Medulla oblongata (tissue), 1 donor: ENCODE measurements around the gene NOD2.
A peak's percentile ranks its signal among the peaks of the same experiment; 100 is the strongest.

Source experiments
- DNase-seq: peaks from one replicate; pipeline ENCODE4 v3.0.0-alpha.2; 2015; ENCODE audit errors: extremely low spot score

Gene NOD2

DNA sequence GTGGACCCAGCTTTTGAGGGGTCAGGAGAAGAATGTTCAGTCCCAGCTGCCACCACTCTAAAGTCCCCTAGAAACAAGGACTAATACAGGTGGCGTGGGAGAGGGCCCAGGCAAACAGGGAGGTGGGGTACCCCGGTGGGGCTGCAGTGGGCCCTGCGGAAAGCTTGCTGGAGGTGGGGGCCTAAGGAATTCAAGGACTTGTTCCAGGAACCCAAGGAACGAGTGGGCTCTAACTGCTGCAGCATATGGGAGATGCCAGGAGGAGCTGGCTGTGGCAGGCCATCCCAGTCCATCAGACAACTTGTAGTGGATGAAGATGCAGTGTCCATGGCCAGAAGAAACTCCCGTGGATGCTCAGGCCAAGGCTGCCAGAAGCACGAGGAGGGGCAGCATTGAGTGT, 22.9 kb upstream of the NOD2 start:
- DNase-seq, result no peak

- no peak for DNase-seq
Measured at GRCh38 chr16:50671644-50672260, 21.7 kb upstream of the NOD2 start.

DNA sequence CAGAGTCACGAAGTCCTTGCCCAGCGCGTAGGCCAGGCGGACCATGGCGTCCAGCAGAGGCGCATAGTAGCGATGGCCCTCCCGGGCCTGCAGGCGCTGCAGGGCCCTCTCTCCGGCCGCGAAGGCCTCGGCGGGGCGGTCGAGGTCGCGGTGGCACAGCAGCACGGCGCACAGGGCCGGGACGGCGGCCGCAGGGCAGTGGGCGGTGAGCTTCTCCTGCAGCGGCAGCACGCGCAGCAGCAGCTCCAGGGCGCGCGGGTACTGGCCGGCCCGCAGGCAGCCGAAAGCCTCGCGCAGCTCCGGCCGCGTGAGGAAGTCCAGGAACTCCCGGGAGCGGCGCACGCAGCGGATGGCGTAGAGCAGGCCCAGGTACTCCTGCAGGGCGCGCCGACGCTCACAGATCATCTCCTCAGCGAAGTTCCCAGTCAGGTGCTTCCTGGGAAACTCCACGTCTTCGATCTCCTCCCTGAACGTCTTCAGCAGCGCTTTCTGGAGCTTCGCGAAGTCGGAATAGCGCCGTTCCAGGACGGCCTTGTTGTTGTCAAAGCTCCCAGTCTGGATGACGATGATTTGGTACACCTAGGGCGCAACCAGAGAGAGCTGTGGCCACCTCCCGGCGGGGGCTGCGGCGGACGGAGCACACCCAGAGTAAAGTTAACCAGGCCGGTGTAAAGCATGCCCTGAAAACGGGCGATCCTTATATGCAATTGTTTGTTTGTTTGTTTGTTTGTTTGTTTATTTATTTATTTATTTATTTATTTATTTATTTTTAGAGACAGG, 19.7 kb upstream of the NOD2 start:
- DNase-seq, result no peak

DNA sequence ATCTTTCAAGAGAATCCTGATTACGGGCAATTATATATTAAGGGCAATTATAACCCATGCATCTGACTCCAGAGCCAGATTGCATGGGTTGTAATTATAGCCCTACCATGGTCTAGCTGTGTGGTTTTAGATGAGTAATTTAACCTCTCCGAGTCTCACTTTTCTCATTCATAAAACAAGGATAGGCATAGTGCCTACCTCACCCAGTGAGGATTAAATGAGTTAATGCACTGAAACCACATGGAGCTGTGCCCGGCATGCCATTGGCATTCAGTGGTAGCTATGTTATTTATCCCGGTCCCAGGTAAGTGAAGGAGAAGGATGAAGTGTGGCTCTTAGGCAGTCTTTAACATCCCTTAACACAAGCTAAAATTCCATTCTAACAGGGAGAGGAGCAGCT, 18.6 kb upstream of the NOD2 start:
- no peak for DNase-seq

GRCh38 chr16:50675686-50676610, 17.5 kb upstream of the NOD2 start:
- no peak for DNase-seq

- no peak for DNase-seq
Measured at GRCh38 chr16:50676684-50677225, 16.7 kb upstream of the NOD2 start.

GRCh38 chr16:50677351-50677750, 16.1 kb upstream of the NOD2 start:
- DNase-seq, result no peak

- no peak for DNase-seq
Measured at GRCh38 chr16:50678531-50678930, 14.9 kb upstream of the NOD2 start.

GRCh38 chr16:50679266-50679665, 14.1 kb upstream of the NOD2 start:
- no peak for DNase-seq

- DNase-seq, result no peak
Measured at GRCh38 chr16:50679676-50680555, 13.5 kb upstream of the NOD2 start.

GRCh38 chr16:50680556-50680893, 12.9 kb upstream of the NOD2 start:
- no peak for DNase-seq

DNA sequence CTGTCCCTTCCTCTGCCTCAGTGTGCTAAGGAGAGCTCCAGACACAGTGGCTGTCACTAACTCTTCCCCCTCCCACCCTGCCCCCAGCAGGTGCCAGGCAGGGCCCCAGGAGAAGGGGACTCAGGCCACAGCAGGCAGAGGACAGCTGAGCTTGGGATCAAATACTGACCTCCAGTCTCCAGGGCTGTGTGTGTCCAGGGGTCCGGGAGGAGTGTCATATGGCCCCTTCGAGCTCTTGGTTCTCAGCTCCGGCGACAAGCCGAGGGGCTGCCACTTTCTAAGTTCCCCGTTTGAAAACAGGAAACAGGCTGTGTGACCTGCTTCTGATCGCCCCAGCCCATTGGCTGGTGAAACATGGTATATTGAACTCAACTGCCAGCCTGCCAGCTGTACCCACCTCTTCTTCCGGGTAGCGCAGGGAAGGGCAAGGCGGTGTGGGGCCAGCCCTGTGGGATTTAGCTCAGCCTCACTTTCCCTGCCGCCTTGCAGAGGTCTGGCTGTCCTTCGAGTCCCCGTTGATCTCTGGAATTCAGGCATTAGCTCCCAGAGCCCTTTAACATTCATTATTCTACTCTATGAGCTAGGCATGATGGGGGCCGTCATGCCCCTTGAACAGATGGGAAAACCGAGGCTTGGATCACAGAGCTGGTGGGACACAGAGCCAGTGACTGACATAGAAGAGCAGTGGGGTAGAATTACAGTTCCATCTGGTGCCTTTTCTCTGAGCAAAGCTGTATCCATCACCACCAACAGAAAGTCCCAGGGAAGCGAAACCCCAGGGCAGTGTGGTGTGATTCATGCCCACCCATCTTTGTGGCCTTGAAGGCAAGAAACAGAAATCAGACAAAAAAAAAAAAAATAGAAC, 12.2 kb upstream of the NOD2 start, which contains the start of gene SNX20:
Gene SNX20, minus strand, starts transcription at position 292 of the 865 bp plus-strand sequence. CDS start 3,786 bp downstream, outside the sequence.
- peak; percentile 50 for DNase-seq

DNA sequence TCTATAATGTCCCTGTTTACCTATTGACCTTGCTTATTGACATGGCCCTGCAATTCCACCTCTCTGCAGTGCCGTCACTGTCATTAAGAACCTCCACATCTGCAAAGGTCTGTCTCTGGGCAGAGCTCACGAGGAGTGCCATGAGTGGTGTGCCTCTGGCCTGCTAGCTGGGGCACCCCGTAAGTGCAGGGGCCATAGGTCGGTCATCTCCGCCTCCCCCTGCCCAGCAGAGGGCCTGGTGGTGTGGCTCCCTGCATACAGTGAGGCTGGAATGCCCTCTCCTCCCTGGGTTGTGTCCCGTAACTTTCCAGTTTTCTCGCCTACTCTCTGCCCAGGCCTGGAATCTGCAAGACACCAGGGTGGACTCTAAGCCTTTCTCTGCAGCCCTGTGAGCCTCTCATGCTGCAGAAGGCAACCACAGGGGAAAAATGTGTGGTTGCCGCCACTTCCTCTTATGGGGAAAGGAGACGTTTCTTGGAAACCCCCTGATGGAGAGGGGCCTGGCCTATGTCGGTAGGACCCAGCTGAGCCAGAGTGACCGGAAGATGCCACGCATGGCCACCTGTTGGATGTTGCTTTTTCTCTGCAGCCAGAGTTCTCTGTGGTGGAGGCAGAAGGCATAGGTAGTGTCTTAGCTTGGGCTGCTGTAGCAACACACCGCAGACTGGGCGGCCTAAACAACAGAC, 9.6 kb upstream of the NOD2 start:
- DNase-seq, result peak; percentile 68

- DNase-seq, result no peak
Measured at GRCh38 chr16:50684823-50685461, 8.5 kb upstream of the NOD2 start.

- no peak for DNase-seq
Measured at GRCh38 chr16:50685462-50686063, 7.8 kb upstream of the NOD2 start.

DNA sequence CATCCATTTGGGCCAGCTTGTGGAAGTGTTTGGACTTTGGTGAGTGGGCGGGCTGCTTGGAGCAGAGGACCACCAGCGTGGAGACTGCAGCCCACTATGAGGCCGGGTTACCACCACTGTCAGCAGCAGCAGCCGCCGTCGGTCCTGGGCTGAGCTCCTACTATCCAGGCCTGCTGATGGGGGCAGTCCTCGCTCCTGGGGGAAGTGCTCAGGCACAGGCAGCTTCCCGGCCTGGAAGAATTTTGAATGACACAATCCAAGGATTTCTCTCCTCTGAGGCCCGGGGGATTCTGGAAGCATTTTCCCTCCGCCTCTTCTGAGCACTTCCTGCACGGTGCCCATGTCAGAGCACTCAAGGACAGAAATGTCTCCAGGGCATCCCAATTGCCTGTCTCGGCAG, 5.3 kb upstream of the NOD2 start:
- no peak for DNase-seq

- DNase-seq, result no peak
Measured at GRCh38 chr16:50688867-50689266, 4.5 kb upstream of the NOD2 start.

DNA sequence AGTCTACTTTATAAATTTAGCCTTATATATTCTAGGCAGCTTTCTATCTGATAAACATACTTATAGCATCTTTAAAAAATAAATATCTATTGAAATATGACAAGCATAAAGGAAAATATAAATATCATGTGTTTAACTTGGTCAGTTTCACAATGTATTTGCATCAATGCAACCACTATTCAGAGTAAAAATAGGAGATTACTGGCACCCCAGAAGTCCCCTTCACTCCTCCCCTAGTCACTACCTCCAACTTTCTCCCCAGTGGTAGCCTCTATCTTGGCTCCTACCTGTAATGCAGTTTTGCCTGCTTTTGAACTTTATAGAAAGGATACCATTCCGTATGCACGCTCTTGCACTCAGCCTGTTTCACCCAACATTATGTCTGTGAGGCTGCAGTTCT, 3.2 kb upstream of the NOD2 start:
- no peak for DNase-seq

DNA sequence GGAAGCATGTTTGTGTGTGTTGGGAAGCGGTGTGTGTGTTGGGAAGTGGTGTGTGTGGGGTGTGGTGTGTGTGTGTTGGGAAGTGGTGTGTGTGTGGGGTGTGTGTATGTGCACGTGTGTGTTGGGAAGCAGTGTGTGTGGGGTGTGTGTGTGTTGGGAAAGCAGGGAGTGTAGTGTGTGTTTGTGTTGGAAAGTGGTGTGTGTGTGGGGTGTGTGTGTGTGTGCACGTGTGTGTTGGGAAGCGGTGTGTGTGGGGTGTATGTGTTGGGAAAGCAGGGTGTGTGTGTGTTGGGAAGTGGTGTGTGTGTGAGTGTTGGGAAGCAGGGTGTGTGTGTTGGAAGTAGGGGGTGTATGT, 785 bp upstream of the NOD2 start:
- DNase-seq, result no peak
